ENCODE results near the gene NDUFA13. TPM values are rescaled to one million over a fixed set of nuclear protein-coding genes. Genes with fewer than 3 reads are reported as not detected.

NDUFA13 gene
- total RNA-seq, 2 experiments from 2014 or later = 314 to 363 TPM

GRCh38 chr19:19566306-19566705 is 50.3 kb downstream of the NDUFA13 start:
- Mint-ChIP-seq H3K27me3 (no peaks in the 10 kb centered on the region), H3K4me3 (no peak overlapping the region), H3K27ac (no peak overlapping the region), H3K4me1 (peaks cover 6% of the 10 kb centered on the region), H3K36me3 (ENCODE audit: low read depth) (peaks cover 65% of the 10 kb centered on the region), H3K9me3 (peaks cover 5% of the 10 kb centered on the region)
- ChIA-PET CTCF (interaction anchor here (0.6 to 1.5 kb wide), 3 partner anchors 12 to 14 kb away, joined by 3 to 5 read pairs (median 3); no protein-coding TSS in a partner anchor), POLR2A (no interaction called here)
- no peak for DNase-seq

GRCh38 chr19:19567391-19567790 is 51.4 kb downstream of the NDUFA13 start:
- Mint-ChIP-seq H3K4me1 (peaks cover 3% of the 10 kb centered on the region), H3K36me3 (ENCODE audit: low read depth) (peaks cover 57% of the 10 kb centered on the region), H3K27ac (no peak overlapping the region), H3K4me3 (no peak overlapping the region), H3K27me3 (no peaks in the 10 kb centered on the region), H3K9me3 (peaks cover 5% of the 10 kb centered on the region)
- CTCF ChIA-PET = interaction anchor here (1.1 to 2.4 kb wide), 3 partner anchors 13 to 443 kb away, joined by 3 to 13 read pairs (median 4); no protein-coding TSS in a partner anchor
- no peak for DNase-seq
- POLR2A ChIA-PET = no interaction called here

- ChIA-PET POLR2A (no interaction called here), CTCF (interaction anchor here (1.4 to 2.4 kb wide), 3 partner anchors 9 to 14 kb away, joined by 3 to 13 read pairs (median 4); no protein-coding TSS in a partner anchor)
- H3K27me3 Mint-ChIP-seq = no peaks in the 10 kb centered on the region
- H3K4me1 Mint-ChIP-seq = no peaks in the 10 kb centered on the region
- H3K27ac Mint-ChIP-seq = peak overlapping the region; percentile 68
- peaks cover 51% of the 10 kb centered on the region for H3K36me3 Mint-ChIP-seq (ENCODE audit: low read depth)
- peaks cover 5% of the 10 kb centered on the region for H3K9me3 Mint-ChIP-seq
- DNase-seq = no peak
- no peak overlapping the region for H3K4me3 Mint-ChIP-seq
Observed at GRCh38 chr19:19568802-19569756, 53.1 kb downstream of the NDUFA13 start.

GRCh38 chr19:19570571-19570970 is 54.5 kb downstream of the NDUFA13 start:
- CTCF ChIA-PET = interaction anchor here (0.5 to 1.7 kb wide), 2 partner anchors 83 to 87 kb away, joined by 3 read pairs; no protein-coding TSS in a partner anchor
- DNase-seq = no peak
- no peaks in the 10 kb centered on the region for H3K27me3 Mint-ChIP-seq
- H3K36me3 Mint-ChIP-seq (ENCODE audit: low read depth) = peaks cover 40% of the 10 kb centered on the region
- no peaks in the 10 kb centered on the region for H3K4me1 Mint-ChIP-seq
- no peaks in the 10 kb centered on the region for H3K9me3 Mint-ChIP-seq
- no peak overlapping the region for H3K4me3 Mint-ChIP-seq
- no peak overlapping the region for H3K27ac Mint-ChIP-seq
- POLR2A ChIA-PET = no interaction called here

GRCh38 chr19:19571071-19571786 is 55.2 kb downstream of the NDUFA13 start:
- CTCF ChIA-PET = interaction anchor here (1.3 to 1.8 kb wide), 3 partner anchors 12 to 82 kb away, joined by 3 to 4 read pairs (median 4); no protein-coding TSS in a partner anchor
- no peak overlapping the region for H3K4me3 Mint-ChIP-seq
- no peak for DNase-seq
- peaks cover 38% of the 10 kb centered on the region for H3K36me3 Mint-ChIP-seq (ENCODE audit: low read depth)
- no peaks in the 10 kb centered on the region for H3K27me3 Mint-ChIP-seq
- POLR2A ChIA-PET = no interaction called here
- no peaks in the 10 kb centered on the region for H3K9me3 Mint-ChIP-seq
- no peaks in the 10 kb centered on the region for H3K4me1 Mint-ChIP-seq
- no peak overlapping the region for H3K27ac Mint-ChIP-seq

GRCh38 chr19:19575411-19575810 is 59.4 kb downstream of the NDUFA13 start:
- CTCF ChIA-PET = interaction anchor here (1.6 kb wide), 1 partner anchor 8 kb away, joined by 4 read pairs; no protein-coding TSS in a partner anchor
- Mint-ChIP-seq H3K4me1 (peaks cover 8% of the 10 kb centered on the region), H3K27ac (no peak overlapping the region), H3K4me3 (no peak overlapping the region), H3K36me3 (ENCODE audit: low read depth) (peaks cover 16% of the 10 kb centered on the region), H3K27me3 (no peaks in the 10 kb centered on the region), H3K9me3 (no peaks in the 10 kb centered on the region)
- no peak for DNase-seq
- POLR2A ChIA-PET = no interaction called here

Other genes with a start within 250 kb of the NDUFA13 start
- gene TM6SF2, start 242.9 kb upstream of the NDUFA13 start, total RNA-seq = not detected
- gene SUGP1, start 195.7 kb upstream of the NDUFA13 start, total RNA-seq = 10 to 100 TPM; 70.8 to 73.1 TPM
- 10 to 100 TPM; 71.9 to 81.4 TPM for gene MAU2, start 195.4 kb upstream of the NDUFA13 start, total RNA-seq
- gene GATAD2A, start 110.5 kb upstream of the NDUFA13 start, total RNA-seq = 100 to 1,000 TPM; 122 to 135 TPM
- gene TSSK6, start 677 bp upstream of the NDUFA13 start, total RNA-seq = 1 to 10 TPM; 3.7 to 4.4 TPM
- gene YJEFN3, start 12.7 kb downstream of the NDUFA13 start, total RNA-seq = 10 to 100 TPM; 12.8 to 13.2 TPM
- under 1 TPM in 1 of 2 experiments, not detected in 1; 0.25 TPM for gene CILP2, start 22.0 kb downstream of the NDUFA13 start, total RNA-seq
- gene PBX4, start 102.5 kb downstream of the NDUFA13 start, total RNA-seq = 10 to 100 TPM; 34.4 to 38.4 TPM
- gene LPAR2, start 112.0 kb downstream of the NDUFA13 start, total RNA-seq = 10 to 100 TPM; 54.1 to 59.4 TPM
- 100 to 1,000 TPM; 101 to 111 TPM for gene GMIP, start 127.4 kb downstream of the NDUFA13 start, total RNA-seq
- 100 to 1,000 TPM in 1 of 2 experiments, 10 to 100 TPM in 1; 90.1 to 105 TPM for gene ATP13A1, start 147.5 kb downstream of the NDUFA13 start, total RNA-seq
- gene ZNF101, start 152.6 kb downstream of the NDUFA13 start, total RNA-seq = 10 to 100 TPM; 96.3 to 97.2 TPM
- gene ZNF14, start 216.9 kb downstream of the NDUFA13 start, total RNA-seq = 1 to 10 TPM; 7.9 to 8.9 TPM

All from activated CD4-positive, alpha-beta T cell treated with anti-CD3 and anti-CD28 coated beads, Interleukin-2, amount 10 ng/mL, durations not matched to agents 7 days and 5 days (primary cell).